Gastroesophageal sphincter (tissue), 3 donors: ENCODE measurements around the gene XKRX.

Experiments used
- EP300 ChIP-seq: sonication (generic); formaldehyde crosslinking; IDR thresholded peaks from one replicate; pipeline ENCODE4 v1.6.1; 2017; ENCODE audit warnings: antibody characterized with exemption, mild to moderate bottlenecking
- POLR2A ChIP-seq, 2 donors: fragments of 450-650 bp; IDR thresholded peaks; one replicate each; pipeline ENCODE4 v1.6.1; 2017; ENCODE audit warnings: antibody characterized with exemption in 2 of 2, mild to moderate bottlenecking in 2 of 2, moderate library complexity in 1 of 2
- TF ChIP-seq, protein P1 (sequence below), 4 experiments: fragments of 200-600 bp in 2 of 4; fragments of 450-650 bp in 2 of 4; sonication (generic) in 1 of 4; IDR thresholded peaks; one replicate each; pipeline ENCODE4 v1.5.1; 2017 to 2019; ENCODE audit warnings: antibody characterized with exemption in 4 of 4, mild to moderate bottlenecking in 2 of 4, moderate library complexity in 2 of 4

DNA sequence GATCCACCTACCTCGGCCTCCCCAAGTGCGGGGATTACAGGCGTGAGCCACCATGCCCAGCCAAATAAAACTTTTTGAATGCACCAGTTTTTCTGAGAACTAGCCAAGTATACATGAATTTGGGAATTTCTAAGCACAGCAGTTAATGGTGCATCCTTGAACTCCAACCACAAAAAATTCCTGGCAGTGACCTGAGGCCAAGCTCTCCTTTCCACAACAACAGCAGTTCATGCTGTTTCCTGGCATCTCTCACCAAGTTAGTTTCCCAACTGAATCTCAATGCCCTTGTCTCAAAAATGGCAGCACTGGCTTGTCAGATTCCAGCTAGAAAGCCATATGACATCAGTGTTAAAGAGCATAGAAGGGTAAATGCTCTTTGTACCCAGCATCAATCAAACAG is 15.9 kb upstream of the XKRX start:
- TF ChIP-seq, protein P1, sequence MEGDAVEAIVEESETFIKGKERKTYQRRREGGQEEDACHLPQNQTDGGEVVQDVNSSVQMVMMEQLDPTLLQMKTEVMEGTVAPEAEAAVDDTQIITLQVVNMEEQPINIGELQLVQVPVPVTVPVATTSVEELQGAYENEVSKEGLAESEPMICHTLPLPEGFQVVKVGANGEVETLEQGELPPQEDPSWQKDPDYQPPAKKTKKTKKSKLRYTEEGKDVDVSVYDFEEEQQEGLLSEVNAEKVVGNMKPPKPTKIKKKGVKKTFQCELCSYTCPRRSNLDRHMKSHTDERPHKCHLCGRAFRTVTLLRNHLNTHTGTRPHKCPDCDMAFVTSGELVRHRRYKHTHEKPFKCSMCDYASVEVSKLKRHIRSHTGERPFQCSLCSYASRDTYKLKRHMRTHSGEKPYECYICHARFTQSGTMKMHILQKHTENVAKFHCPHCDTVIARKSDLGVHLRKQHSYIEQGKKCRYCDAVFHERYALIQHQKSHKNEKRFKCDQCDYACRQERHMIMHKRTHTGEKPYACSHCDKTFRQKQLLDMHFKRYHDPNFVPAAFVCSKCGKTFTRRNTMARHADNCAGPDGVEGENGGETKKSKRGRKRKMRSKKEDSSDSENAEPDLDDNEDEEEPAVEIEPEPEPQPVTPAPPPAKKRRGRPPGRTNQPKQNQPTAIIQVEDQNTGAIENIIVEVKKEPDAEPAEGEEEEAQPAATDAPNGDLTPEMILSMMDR (IDR thresholded peaks at IDR 0.05): no peak
- no peak for TF ChIP-seq POLR2A (IDR thresholded peaks at IDR 0.05)
- TF ChIP-seq EP300: no peak
